HCT116 (cell line): ENCODE results near the gene CCDC92. TPM values are rescaled to one million over a fixed set of nuclear protein-coding genes. Genes with fewer than 3 reads are reported as not detected.

Source experiments
- ATAC-seq: fragments of 200-7000 bp; cut with Tn5 transposase; 2 replicates; pipeline ENCODE4 v1.9.1; 2020; ENCODE audit warnings: mild to moderate bottlenecking, moderate library complexity
- BruUV-seq: library from RNA; stranded (reverse); fragments of 400-500 nt; replicated peaks from 2 replicates; lab custom pipeline; 2021; lab: Mats Ljungman, UMichigan
- CTCF ChIA-PET: fragments of 300-600 bp; sonication (Branson Sonifier 250); formaldehyde crosslinking; loops from one replicate; lab custom pipeline; 2021; ENCODE audit warnings: antibody characterized with exemption; lab: Charles Lee
- POLR2A ChIA-PET: fragments of 300-600, 350-600 bp; sonication (Branson Sonifier 250); formaldehyde crosslinking; loops from one replicate; lab custom pipeline; 2021; ENCODE audit warnings: antibody characterized with exemption; lab: Charles Lee
- RAD21 ChIA-PET, 2 experiments: fragments of 300-600 bp; sonication (Branson Sonifier 250); formaldehyde crosslinking; loops; one replicate each; lab custom pipeline; 2023; ENCODE audit warnings: low total read pairs in 2 of 2; ENCODE audit not compliant: uncharacterized antibody in 2 of 2, unreplicated experiment in 2 of 2, low non-redundant PET in 1 of 2; lab: Charles Lee
- DNase-seq: peaks from one replicate; pipeline ENCODE4 v3.0.0-alpha.2; 2010; ENCODE audit warnings: low read depth, low spot score
- H2AFZ ChIP-seq: fragments of 200-600 bp; shearing (Covaris generic), sonication (generic); 2 replicates; pipeline ENCODE4 v1.6.1; 2017; ENCODE audit warnings: low read depth, mixed run types, mixed read lengths, antibody characterized with exemption, low read length; ENCODE audit not compliant: poor library complexity, severe bottlenecking
- H3K27ac ChIP-seq: 2 replicates; pipeline ENCODE4 v1.5.1; 2012; ENCODE audit warnings: low read depth, low read length
- H3K27me3 ChIP-seq: fragments of 200-600 bp; sonication (generic); 2 replicates; pipeline ENCODE4 v1.6.1; 2016; ENCODE audit warnings: mixed run types, low read length, mixed read lengths; ENCODE audit not compliant: insufficient read depth
- H3K36me3 ChIP-seq, 2 experiments: fragments of 200-500 bp in 1 of 2; fragments of 200-600 bp in 1 of 2; sonication (Bioruptor generic) in 1 of 2; sonication (generic) in 1 of 2; 2 replicates each; pipeline versions ENCODE4 v1.5.1 to v1.6.1; 2014 to 2016; ENCODE audit warnings: low read length in 2 of 2, inconsistent platforms in 1 of 2, mixed read lengths in 1 of 2, mixed run types in 1 of 2; ENCODE audit not compliant: insufficient read depth in 2 of 2, control insufficient read depth in 1 of 2
- H3K4me1 ChIP-seq, 2 experiments: fragments of 200-600 bp in 1 of 2; sonication (generic) in 1 of 2; 2 replicates each; pipeline versions ENCODE4 v1.5.1 to v1.6.1; 2012 to 2017; ENCODE audit warnings: low read length in 2 of 2, inconsistent platforms in 1 of 2, mild to moderate bottlenecking in 1 of 2, mixed read lengths in 1 of 2, mixed run types in 1 of 2, moderate library complexity in 1 of 2; ENCODE audit not compliant: insufficient read depth in 2 of 2, control insufficient read depth in 1 of 2
- H3K4me2 ChIP-seq: fragments of 200-600 bp; sonication (generic); 2 replicates; pipeline ENCODE4 v1.6.1; 2017; ENCODE audit warnings: mixed run types, low read length, mixed read lengths
- H3K4me3 ChIP-seq, 2 experiments: fragments of 200-600 bp in 1 of 2; sonication (generic) in 1 of 2; replicated peaks in 1 of 2; 2 replicates each; pipeline ENCODE4 v1.5.1; 2011 to 2016; ENCODE audit warnings: low read length in 2 of 2, control low read depth in 1 of 2, low read depth in 1 of 2, mild to moderate bottlenecking in 1 of 2, mixed read lengths in 1 of 2, mixed run types in 1 of 2
- H3K79me2 ChIP-seq: fragments of 200-600 bp; sonication (generic); 2 replicates; pipeline ENCODE4 v1.6.1; 2017; ENCODE audit warnings: mild to moderate bottlenecking, mixed run types, low read length, moderate library complexity, mixed read lengths; ENCODE audit not compliant: insufficient read depth
- H3K9ac ChIP-seq: fragments of 200-600 bp; sonication (generic); 2 replicates; pipeline ENCODE4 v1.6.1; 2016; ENCODE audit warnings: low read length, mixed read lengths
- H3K9me2 ChIP-seq: fragments of 200-600 bp; sonication (generic), shearing (Covaris generic); 2 replicates; pipeline ENCODE4 v1.6.1; 2017; ENCODE audit warnings: mixed run types, mild to moderate bottlenecking, moderate library complexity; ENCODE audit not compliant: insufficient read depth
- H3K9me3 ChIP-seq, 2 experiments: fragments of 200-500 bp in 1 of 2; fragments of 200-600 bp in 1 of 2; sonication (Bioruptor generic) in 1 of 2; sonication (generic) in 1 of 2; 2 replicates each; pipeline ENCODE4 v1.6.1; 2014 to 2017; ENCODE audit warnings: low read length in 2 of 2, mixed read lengths in 2 of 2, inconsistent platforms in 1 of 2, low read depth in 1 of 2, mild to moderate bottlenecking in 1 of 2, mixed run types in 1 of 2, moderate library complexity in 1 of 2; ENCODE audit not compliant: control insufficient read depth in 1 of 2, insufficient read depth in 1 of 2
- H4K20me1 ChIP-seq: fragments of 200-600 bp; sonication (generic), shearing (Covaris generic); 2 replicates; pipeline ENCODE4 v1.6.1; 2017; ENCODE audit warnings: mixed run types, mild to moderate bottlenecking, moderate library complexity; ENCODE audit not compliant: insufficient read depth
- CEBPB ChIP-seq: IDR thresholded peaks from 2 replicates; pipeline ENCODE4 v1.6.1; 2012; ENCODE audit warnings: low read depth
- EGR1 ChIP-seq: IDR thresholded peaks from 2 replicates; pipeline ENCODE4 v1.6.1; 2012; ENCODE audit warnings: low read depth
- FOSL1 ChIP-seq: IDR thresholded peaks from 2 replicates; pipeline ENCODE4 v1.6.1; 2012; ENCODE audit warnings: low read depth
- JUND ChIP-seq: IDR thresholded peaks from 2 replicates; pipeline ENCODE4 v1.6.1; 2012
- POLR2A ChIP-seq: IDR thresholded peaks from 2 replicates; pipeline ENCODE4 v1.7.0; 2011; ENCODE audit warnings: borderline replicate concordance; ENCODE audit not compliant: insufficient read depth, insufficient read length; ENCODE audit errors: extremely low read depth
- RAD21 ChIP-seq: IDR thresholded peaks from 2 replicates; pipeline ENCODE4 v1.6.1; 2012; ENCODE audit warnings: low read depth, mild to moderate bottlenecking
- SIN3A ChIP-seq: IDR thresholded peaks from 2 replicates; pipeline ENCODE4 v1.6.1; 2012; ENCODE audit warnings: low read depth
- SP1 ChIP-seq: IDR thresholded peaks from 2 replicates; pipeline ENCODE4 v1.6.1; 2012; ENCODE audit warnings: low read depth
- ZFX ChIP-seq: fragments of 450-650 bp; IDR thresholded peaks from 2 replicates; pipeline ENCODE4 v1.6.1; 2017
- ZNF274 ChIP-seq: fragments of 200-500 bp; sonication (Bioruptor generic); IDR thresholded peaks from 2 replicates; pipeline ENCODE4 v1.6.1; 2014; ENCODE audit warnings: mild to moderate bottlenecking, low read depth, low read length, inconsistent platforms
- intact Hi-C: fragments of 100-400 bp; cut with micrococcal nuclease; formaldehyde crosslinking; loops from 2 replicates; pipeline ENCODE4 v1.10.0; 2022
- total RNA-seq: library from RNA; stranded (reverse); gene quantifications from one replicate; pipeline ENCODE4 v1.2.1, GENCODE V29; 2021; ENCODE audit not compliant: unreplicated experiment

The CCDC92 gene
- total RNA-seq, 1 experiment from 2014 or later, result 9.7 TPM

DNA sequence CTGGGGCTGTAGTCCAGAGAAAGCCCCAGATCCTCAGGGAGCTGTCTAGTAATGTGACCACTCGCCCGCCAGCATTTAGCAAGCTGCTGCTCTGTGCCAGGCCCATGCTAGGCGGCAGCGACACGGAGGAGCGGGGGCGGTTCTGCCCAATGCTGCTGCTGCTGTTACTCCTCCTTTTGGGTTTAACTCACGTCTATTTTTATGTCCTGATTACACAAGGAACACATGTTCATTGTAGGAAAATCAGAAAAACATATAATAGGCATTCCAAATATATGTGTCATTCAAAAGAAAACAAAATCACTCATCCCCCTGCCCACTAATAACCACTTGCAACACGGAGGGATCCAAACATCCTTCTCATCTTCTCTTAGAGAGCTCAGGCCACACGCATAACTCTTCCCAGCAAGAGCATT is 30.4 kb downstream of the CCDC92 start:
- no peaks in the 10 kb centered on the region for H3K79me2 ChIP-seq
- TF ChIP-seq ZFX (no peak), RAD21 (no peak), JUND (no peak), ZNF274 (no peak), SIN3A (no peak), EGR1 (no peak), CEBPB (no peak)
- ChIA-PET RAD21 (no interaction called here), CTCF (no interaction called here), POLR2A (no interaction called here)
- H4K20me1 ChIP-seq, result no peaks in the 10 kb centered on the region
- H3K9ac ChIP-seq, result no peak overlapping the region
- H3K4me3 ChIP-seq, result no peak overlapping the region
- H3K9me3 ChIP-seq, result no peaks in the 10 kb centered on the region; a peak in 1 of 4 replicates
- no peak overlapping the region for H3K4me2 ChIP-seq
- no peaks in the 10 kb centered on the region for H3K36me3 ChIP-seq
- H3K27ac ChIP-seq, result no peak overlapping the region
- no peaks in the 10 kb centered on the region for H3K27me3 ChIP-seq
- no peak overlapping the region for H2AFZ ChIP-seq
- no peaks in the 10 kb centered on the region for H3K9me2 ChIP-seq
- intact Hi-C loops, result no loop called here
- peaks cover 0 to 5% of the 10 kb centered on the region in 2 experiments; a peak in 1 of 4 replicates for H3K4me1 ChIP-seq
- no peak for ATAC-seq
- DNase-seq, result no peak
- no TSS peak for BruUV-seq

DNA sequence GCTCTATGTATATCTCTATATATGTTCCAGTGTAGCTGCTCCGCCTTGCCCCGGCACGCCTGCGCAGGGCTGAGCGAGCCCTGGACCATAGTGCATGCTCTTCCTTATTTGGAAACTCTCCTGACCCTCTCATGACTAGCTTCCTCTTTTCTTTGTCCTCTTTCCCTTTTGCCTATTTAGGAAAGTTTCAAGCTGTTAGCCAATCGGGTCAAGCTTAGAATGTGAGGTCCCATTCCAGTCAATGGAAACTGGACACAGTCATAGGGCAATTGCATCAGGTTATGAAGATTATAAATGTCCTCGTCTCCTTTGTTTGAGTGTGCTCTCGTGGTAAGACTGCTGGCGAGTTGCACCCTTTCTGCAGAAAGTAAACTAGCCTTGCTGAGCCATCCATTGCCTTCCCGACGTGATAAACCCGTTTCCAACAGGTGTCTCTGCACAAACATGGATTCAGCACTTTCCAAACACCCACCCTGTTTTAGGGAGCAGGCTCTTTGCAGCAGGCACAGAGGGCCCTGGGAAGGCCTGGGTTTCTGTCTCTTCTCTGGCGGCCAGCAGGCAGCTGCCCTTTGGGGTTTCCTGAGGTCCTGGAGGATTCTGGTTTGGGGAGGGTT is 30.9 kb downstream of the CCDC92 start:
- DNase-seq, result no peak
- H3K36me3 ChIP-seq, result no peaks in the 10 kb centered on the region
- no peak overlapping the region for H3K27ac ChIP-seq
- peaks cover 0 to 5% of the 10 kb centered on the region in 2 experiments; a peak in 1 of 4 replicates for H3K4me1 ChIP-seq
- POLR2A ChIA-PET, result no interaction called here
- RAD21 ChIA-PET, result no interaction called here
- H2AFZ ChIP-seq, result no peak overlapping the region
- H3K4me2 ChIP-seq, result no peak overlapping the region
- intact Hi-C loops, result no loop called here
- CTCF ChIA-PET, result no interaction called here
- H3K79me2 ChIP-seq, result no peaks in the 10 kb centered on the region
- BruUV-seq, result no TSS peak
- no peaks in the 10 kb centered on the region; a peak in 1 of 4 replicates for H3K9me3 ChIP-seq
- H3K9me2 ChIP-seq, result no peaks in the 10 kb centered on the region
- no peak overlapping the region for H3K4me3 ChIP-seq
- no peak for TF ChIP-seq SP1
- TF ChIP-seq FOSL1, result no peak
- no peak for TF ChIP-seq JUND
- no peak for TF ChIP-seq EGR1
- no peak for TF ChIP-seq POLR2A
- no peaks in the 10 kb centered on the region for H3K27me3 ChIP-seq
- H3K9ac ChIP-seq, result no peak overlapping the region
- ATAC-seq, result no peak
- no peaks in the 10 kb centered on the region for H4K20me1 ChIP-seq
